Body of pancreas (tissue), 4 donors: ENCODE results near the gene NKX2-3.

Experiments
- POLR2A ChIP-seq, 3 donors: fragments of 450-650 bp; IDR thresholded peaks; one replicate each; pipeline ENCODE4 v1.6.1; 2016; ENCODE audit warnings: antibody characterized with exemption in 3 of 3, mild to moderate bottlenecking in 2 of 3
- TF ChIP-seq, protein P1 (sequence below), 7 experiments: fragments of 450-650 bp in 4 of 7; fragments of 200-600 bp in 3 of 7; sonication (generic) in 3 of 7; IDR thresholded peaks; one replicate each; pipeline ENCODE4 v1.5.1; 2016 to 2019; ENCODE audit warnings: antibody characterized with exemption in 7 of 7

DNA sequence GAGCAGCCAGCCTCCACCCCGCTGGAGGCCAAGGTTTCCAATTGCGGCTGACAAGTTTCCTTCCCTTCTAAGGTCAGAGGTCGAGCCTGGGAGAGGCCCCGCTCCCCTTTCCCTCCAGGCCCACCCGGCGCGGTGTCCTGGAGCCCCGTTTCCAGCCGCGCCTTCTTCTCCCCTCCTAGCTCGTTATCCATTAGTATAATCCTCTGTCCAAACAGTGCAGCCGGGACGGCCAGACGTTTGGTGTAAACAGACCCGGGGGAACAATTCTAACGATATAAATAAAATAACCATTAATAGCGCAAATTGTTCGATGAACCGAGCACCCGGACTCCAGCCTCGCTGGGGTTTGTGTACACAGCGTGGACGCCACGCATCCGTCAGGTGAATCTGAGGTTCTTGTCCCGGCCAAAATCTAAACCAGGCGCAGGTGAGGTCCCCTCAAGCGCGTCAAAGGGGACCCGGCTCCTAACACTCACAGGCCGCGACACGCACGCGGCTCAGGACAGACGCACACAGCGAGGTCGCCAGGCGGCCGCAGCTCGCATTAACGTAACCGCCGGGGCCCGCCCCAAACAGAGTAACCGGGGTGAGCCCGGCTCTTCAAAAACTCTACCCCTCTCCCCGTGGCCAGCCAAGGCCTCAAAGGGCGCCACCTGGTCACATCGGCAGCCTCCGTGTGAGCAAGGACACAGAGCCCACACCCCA is 10.8 kb upstream of the NKX2-3 start:
- TF ChIP-seq, protein P1, sequence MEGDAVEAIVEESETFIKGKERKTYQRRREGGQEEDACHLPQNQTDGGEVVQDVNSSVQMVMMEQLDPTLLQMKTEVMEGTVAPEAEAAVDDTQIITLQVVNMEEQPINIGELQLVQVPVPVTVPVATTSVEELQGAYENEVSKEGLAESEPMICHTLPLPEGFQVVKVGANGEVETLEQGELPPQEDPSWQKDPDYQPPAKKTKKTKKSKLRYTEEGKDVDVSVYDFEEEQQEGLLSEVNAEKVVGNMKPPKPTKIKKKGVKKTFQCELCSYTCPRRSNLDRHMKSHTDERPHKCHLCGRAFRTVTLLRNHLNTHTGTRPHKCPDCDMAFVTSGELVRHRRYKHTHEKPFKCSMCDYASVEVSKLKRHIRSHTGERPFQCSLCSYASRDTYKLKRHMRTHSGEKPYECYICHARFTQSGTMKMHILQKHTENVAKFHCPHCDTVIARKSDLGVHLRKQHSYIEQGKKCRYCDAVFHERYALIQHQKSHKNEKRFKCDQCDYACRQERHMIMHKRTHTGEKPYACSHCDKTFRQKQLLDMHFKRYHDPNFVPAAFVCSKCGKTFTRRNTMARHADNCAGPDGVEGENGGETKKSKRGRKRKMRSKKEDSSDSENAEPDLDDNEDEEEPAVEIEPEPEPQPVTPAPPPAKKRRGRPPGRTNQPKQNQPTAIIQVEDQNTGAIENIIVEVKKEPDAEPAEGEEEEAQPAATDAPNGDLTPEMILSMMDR (IDR thresholded peaks at IDR 0.05), result no peak
- TF ChIP-seq POLR2A (IDR thresholded peaks at IDR 0.05), result no peak
